Stimulated activated naive CD8-positive, alpha-beta T cell treated with anti-CD3 and anti-CD28 coated beads, Interleukin-15, amount 100 ng/mL, for 72 hours (primary cell): ENCODE measurements around the gene SUN5.
"Not testable (repeated sequence)": the region's sequence is repeated elsewhere in the genome, so short reads cannot be mapped to it uniquely, and the experiment has no call there.

Source experiments
- ATAC-seq: fragments of 150-1000 bp; cut with Tn5 transposase; 2 replicates; pipeline ENCODE4 v1.10.0; 2021; ENCODE audit warnings: mild to moderate bottlenecking, moderate library complexity
- DNase-seq, 2 donors: peaks; one replicate each; pipeline ENCODE4 v3.0.0; 2021 to 2022
- H3K27ac Mint-ChIP-seq, 2 donors: one replicate each; pipeline ENCODE4 v1.8.0; 2022; ENCODE audit warnings: mild to moderate bottlenecking in 2 of 2, mixed read lengths in 2 of 2, moderate library complexity in 2 of 2
- H3K27me3 Mint-ChIP-seq: one replicate; pipeline ENCODE4 v1.8.0; 2022; ENCODE audit warnings: mixed read lengths
- H3K4me1 Mint-ChIP-seq: one replicate; pipeline ENCODE4 v1.8.0; 2022; ENCODE audit warnings: mild to moderate bottlenecking, mixed read lengths
- H3K4me3 Mint-ChIP-seq, 2 donors: one replicate each; pipeline ENCODE4 v1.8.0; 2022; ENCODE audit warnings: mild to moderate bottlenecking in 2 of 2, mixed read lengths in 2 of 2, moderate library complexity in 1 of 2
- H3K9me3 Mint-ChIP-seq, 2 donors: one replicate each; pipeline ENCODE4 v1.8.0; 2022; ENCODE audit warnings: mixed read lengths in 2 of 2

Gene SUN5

GRCh38 chr20:32960849-32961731 is 43.1 kb downstream of the SUN5 start:
- H3K27me3 Mint-ChIP-seq: no peaks in the 10 kb centered on the region
- peaks cover 33% of the 10 kb centered on the region for H3K4me1 Mint-ChIP-seq
- peak overlapping the region in 1 of 2 donors; percentile 82 for H3K27ac Mint-ChIP-seq
- H3K4me3 Mint-ChIP-seq: no peak overlapping the region
- no peak for ATAC-seq
- no peak for DNase-seq
- H3K9me3 Mint-ChIP-seq: peaks cover 17 to 32% of the 10 kb centered on the region in 2 donors

- ATAC-seq: no peak
- H3K27me3 Mint-ChIP-seq: no peaks in the 10 kb centered on the region
- no peak for DNase-seq
- peaks cover 33% of the 10 kb centered on the region for H3K4me1 Mint-ChIP-seq
- no peak overlapping the region for H3K27ac Mint-ChIP-seq
- peaks cover 17 to 32% of the 10 kb centered on the region in 2 donors for H3K9me3 Mint-ChIP-seq
- H3K4me3 Mint-ChIP-seq: no peak overlapping the region
Measured at GRCh38 chr20:32960222-32960518, 44.1 kb downstream of the SUN5 start.

GRCh38 chr20:32959351-32960221 is 44.6 kb downstream of the SUN5 start:
- ATAC-seq (no peak), DNase-seq (no peak)
- Mint-ChIP-seq H3K27ac (no peak overlapping the region), H3K27me3 (no peaks in the 10 kb centered on the region), H3K9me3 (peaks cover 17 to 32% of the 10 kb centered on the region in 2 donors), H3K4me3 (no peak overlapping the region), H3K4me1 (peaks cover 33% of the 10 kb centered on the region)

- Mint-ChIP-seq H3K4me3 (no peak overlapping the region), H3K27ac (no peak overlapping the region), H3K4me1 (peaks cover 27% of the 10 kb centered on the region), H3K27me3 (no peaks in the 10 kb centered on the region), H3K9me3 (peaks cover 22 to 34% of the 10 kb centered on the region in 2 donors)
- ATAC-seq (no peak), DNase-seq (no peak)
Measured at GRCh38 chr20:32958574-32958973, 45.7 kb downstream of the SUN5 start.

- Mint-ChIP-seq H3K9me3 (peaks cover 22 to 39% of the 10 kb centered on the region in 2 donors), H3K27ac (no peak overlapping the region), H3K27me3 (no peaks in the 10 kb centered on the region), H3K4me1 (peaks cover 21% of the 10 kb centered on the region), H3K4me3 (no peak overlapping the region)
- no peak for DNase-seq
- ATAC-seq: no peak
Measured at GRCh38 chr20:32957459-32957858, 46.8 kb downstream of the SUN5 start.

GRCh38 chr20:32950539-32950938 is 53.7 kb downstream of the SUN5 start:
- ATAC-seq, H3K27me3 Mint-ChIP-seq, H3K9me3 Mint-ChIP-seq, H3K4me3 Mint-ChIP-seq, H3K27ac Mint-ChIP-seq, DNase-seq: not testable (repeated sequence)
- peaks cover 38% of the 10 kb centered on the region for H3K4me1 Mint-ChIP-seq

- H3K27me3 Mint-ChIP-seq: no peaks in the 10 kb centered on the region
- peaks cover 43% of the 10 kb centered on the region for H3K4me1 Mint-ChIP-seq
- DNase-seq (no peak), ATAC-seq (no peak)
- peak overlapping the region in 1 of 2 donors; percentile 77 for H3K27ac Mint-ChIP-seq
- H3K9me3 Mint-ChIP-seq: no peaks in the 10 kb centered on the region
- peak overlapping the region in 1 of 2 donors; percentile 16 for H3K4me3 Mint-ChIP-seq
Measured at GRCh38 chr20:32946629-32947028, 57.6 kb downstream of the SUN5 start.

GRCh38 chr20:32945710-32946221 is 58.5 kb downstream of the SUN5 start:
- ATAC-seq (peak; percentile 92), DNase-seq (no peak)
- Mint-ChIP-seq H3K27ac (peak overlapping the region; percentile 88 to 89), H3K9me3 (no peaks in the 10 kb centered on the region), H3K4me1 (peaks cover 40% of the 10 kb centered on the region), H3K4me3 (peak overlapping the region; percentile 7 to 40), H3K27me3 (no peaks in the 10 kb centered on the region)

- DNase-seq: no peak
- Mint-ChIP-seq H3K4me3 (no peak overlapping the region), H3K27me3 (no peaks in the 10 kb centered on the region), H3K27ac (no peak overlapping the region), H3K4me1 (peaks cover 24% of the 10 kb centered on the region), H3K9me3 (no peaks in the 10 kb centered on the region)
- no peak for ATAC-seq
Measured at GRCh38 chr20:32943490-32944052, 60.7 kb downstream of the SUN5 start.

GRCh38 chr20:32941155-32941885 is 62.9 kb downstream of the SUN5 start:
- ATAC-seq (no peak), DNase-seq (no peak)
- Mint-ChIP-seq H3K4me3 (no peak overlapping the region), H3K27me3 (no peaks in the 10 kb centered on the region), H3K9me3 (no peaks in the 10 kb centered on the region), H3K27ac (no peak overlapping the region), H3K4me1 (peaks cover 17% of the 10 kb centered on the region)

- no peak overlapping the region for H3K4me3 Mint-ChIP-seq
- no peaks in the 10 kb centered on the region for H3K27me3 Mint-ChIP-seq
- H3K9me3 Mint-ChIP-seq: no peaks in the 10 kb centered on the region
- no peaks in the 10 kb centered on the region for H3K4me1 Mint-ChIP-seq
- ATAC-seq (no peak), DNase-seq (no peak)
- no peak overlapping the region for H3K27ac Mint-ChIP-seq
Measured at GRCh38 chr20:32934580-32934979, 69.7 kb downstream of the SUN5 start.
